Measurements from ENCODE around the gene PACS2. TPM values are rescaled to one million over a fixed set of nuclear protein-coding genes. Genes with fewer than 3 reads are reported as not detected.
"Not testable (repeated sequence)": the region's sequence is repeated elsewhere in the genome, so short reads cannot be mapped to it uniquely, and the experiment has no call there.

The PACS2 gene
- total RNA-seq, 2 experiments from 2014 or later: 32.9 to 38.5 TPM

DNA sequence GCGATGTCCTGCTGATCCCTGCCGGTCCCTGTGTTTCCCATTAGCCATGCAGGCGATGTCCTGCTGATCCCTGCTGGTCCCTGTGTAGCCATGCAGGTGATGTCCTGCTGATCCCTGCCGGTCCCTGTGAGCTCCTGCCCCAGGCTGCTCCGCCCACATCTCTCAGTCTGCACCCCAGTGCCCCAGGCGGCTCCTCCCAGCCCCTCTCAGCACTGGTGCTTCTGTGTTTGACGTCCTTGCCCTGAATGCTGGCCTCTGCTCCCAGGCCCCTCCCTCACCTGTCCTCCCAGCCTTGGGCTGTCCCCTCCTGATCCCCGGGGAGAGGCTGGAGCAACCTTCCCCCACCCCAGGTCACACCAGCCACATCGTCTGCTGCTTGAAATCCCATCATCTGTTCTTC, 42.4 kb downstream of the PACS2 start:
- ChIA-PET POLR2A (no interaction called here), CTCF (no interaction called here)
- no peaks in the 10 kb centered on the region for H3K9me3 Mint-ChIP-seq (ENCODE audit: insufficient read depth)
- H3K36me3 Mint-ChIP-seq (ENCODE audit: low read depth): peaks cover 3% of the 10 kb centered on the region
- ATAC-seq (no peak), DNase-seq (no peak)
- no peaks in the 10 kb centered on the region for H3K27me3 Mint-ChIP-seq (ENCODE audit: low read depth)
- H3K27ac Mint-ChIP-seq: no peak overlapping the region
- no peak overlapping the region for H3K4me3 Mint-ChIP-seq
- H3K4me1 Mint-ChIP-seq (ENCODE audit: low read depth): peaks cover 3% of the 10 kb centered on the region

DNA sequence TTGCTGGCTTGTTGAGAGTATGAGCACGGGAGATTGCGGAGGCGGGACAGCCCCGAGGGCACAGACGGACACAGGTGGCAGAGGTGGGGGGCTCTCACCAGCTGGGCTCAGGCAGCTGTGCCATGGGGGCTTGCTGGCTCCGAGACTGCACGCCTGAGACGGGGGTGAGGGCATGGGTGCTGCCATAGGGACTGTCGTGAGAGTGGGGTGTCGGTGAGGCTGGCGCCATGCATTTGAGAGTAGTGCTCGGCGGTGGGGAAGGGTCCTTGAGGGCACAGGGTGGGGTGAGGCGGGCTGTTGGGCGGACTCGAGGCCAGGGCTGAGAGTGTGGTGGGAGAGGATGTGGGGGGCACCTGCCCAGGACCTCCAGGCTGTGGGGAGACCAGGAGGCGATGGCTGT, 43.1 kb downstream of the PACS2 start:
- Mint-ChIP-seq H3K27ac (no peak overlapping the region), H3K9me3 (ENCODE audit: insufficient read depth) (no peaks in the 10 kb centered on the region), H3K36me3 (ENCODE audit: low read depth) (peaks cover 3% of the 10 kb centered on the region), H3K4me3 (no peak overlapping the region), H3K27me3 (ENCODE audit: low read depth) (no peaks in the 10 kb centered on the region), H3K4me1 (ENCODE audit: low read depth) (no peaks in the 10 kb centered on the region)
- ChIA-PET POLR2A (no interaction called here), CTCF (no interaction called here)
- no peak for DNase-seq
- ATAC-seq: no peak

DNA sequence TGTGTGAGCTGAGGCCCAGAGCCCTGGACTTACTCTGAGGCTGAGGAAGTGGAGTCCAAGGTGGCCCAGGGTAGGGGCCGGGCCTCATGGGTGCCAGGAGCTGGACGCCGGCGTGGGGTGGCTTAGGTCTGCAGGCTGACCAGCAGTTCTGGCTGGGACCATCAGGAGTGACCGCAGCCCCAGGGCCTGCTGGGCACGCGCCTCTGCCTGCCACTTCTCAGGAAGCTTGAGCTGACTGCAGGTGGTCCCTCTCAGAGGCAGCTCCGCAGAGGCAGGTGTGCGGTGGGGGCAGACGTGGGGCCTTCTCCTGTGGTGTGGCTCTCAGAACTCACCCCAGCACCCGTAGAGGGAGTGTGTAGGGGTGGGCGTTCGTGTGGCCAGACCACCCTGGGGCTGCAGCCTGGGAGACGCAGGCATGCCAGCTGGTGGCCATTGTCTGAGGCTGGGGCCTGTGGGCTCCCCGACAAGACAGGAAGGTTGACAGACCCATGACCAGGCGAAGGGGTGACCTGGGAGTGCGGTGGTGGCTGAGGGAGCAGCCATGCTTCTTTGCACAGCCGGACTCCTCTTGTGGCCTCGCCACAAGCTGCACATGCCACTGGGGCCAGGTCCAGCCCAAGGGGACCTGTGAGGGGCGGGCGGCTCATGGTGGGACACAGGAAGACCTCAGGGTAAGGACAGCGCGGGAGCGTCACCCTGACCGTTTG, 43.7 kb downstream of the PACS2 start:
- Mint-ChIP-seq H3K4me1 (ENCODE audit: low read depth) (no peaks in the 10 kb centered on the region), H3K27me3 (ENCODE audit: low read depth) (peaks cover 2% of the 10 kb centered on the region), H3K36me3 (ENCODE audit: low read depth) (peaks cover 3% of the 10 kb centered on the region), H3K4me3 (no peak overlapping the region), H3K9me3 (ENCODE audit: insufficient read depth) (no peaks in the 10 kb centered on the region), H3K27ac (no peak overlapping the region)
- DNase-seq: no peak
- ChIA-PET POLR2A (no interaction called here), CTCF (no interaction called here)
- ATAC-seq: no peak

DNA sequence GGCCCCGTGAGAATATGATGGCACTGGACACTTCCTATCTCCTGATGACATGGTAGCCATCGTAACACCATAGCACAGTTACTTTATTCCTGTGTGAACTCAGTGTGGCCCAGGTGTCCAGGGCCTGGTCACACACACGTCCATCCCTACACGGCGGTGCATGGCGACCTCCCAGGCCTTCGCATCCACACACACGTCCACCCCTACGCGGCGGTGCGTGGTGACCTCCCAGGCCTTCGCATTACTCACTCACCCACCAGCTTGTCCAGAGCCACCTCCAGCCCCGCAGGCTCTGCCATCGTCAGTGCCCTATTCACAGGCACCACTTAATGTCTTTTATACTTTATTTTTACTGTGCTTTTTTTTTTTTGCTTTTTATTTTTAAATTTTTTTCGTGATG, 44.4 kb downstream of the PACS2 start:
- DNase-seq: no peak
- POLR2A ChIA-PET: interaction anchor here (0.7 kb wide), 1 partner anchor 26 kb away, joined by 3 read pairs; no protein-coding TSS in a partner anchor
- Mint-ChIP-seq H3K27ac (no peak overlapping the region), H3K36me3 (ENCODE audit: low read depth) (peaks cover 3% of the 10 kb centered on the region), H3K4me3 (no peak overlapping the region), H3K27me3 (ENCODE audit: low read depth) (peaks cover 7% of the 10 kb centered on the region), H3K9me3 (ENCODE audit: insufficient read depth) (no peaks in the 10 kb centered on the region), H3K4me1 (ENCODE audit: low read depth) (peaks cover 4% of the 10 kb centered on the region)
- ATAC-seq: no peak
- CTCF ChIA-PET: no interaction called here

DNA sequence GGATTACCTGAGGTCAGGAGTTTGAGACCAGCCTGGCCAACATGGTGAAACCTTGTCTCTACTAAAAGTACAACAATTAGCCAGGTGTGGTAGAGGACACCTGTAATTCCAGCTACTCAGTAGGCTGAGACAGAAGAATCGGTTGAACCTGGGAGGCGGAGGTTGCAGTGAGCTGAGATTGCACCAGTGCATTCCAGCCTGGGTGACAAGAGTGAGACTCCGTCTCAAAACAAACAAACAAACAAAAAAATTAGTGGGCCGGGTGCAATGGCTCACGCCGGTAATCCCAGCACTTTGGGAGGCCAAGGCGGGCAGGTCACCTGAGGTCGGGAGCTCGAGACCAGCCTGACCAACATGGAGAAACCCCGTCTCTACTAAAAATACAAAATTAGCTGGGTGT, 46.9 kb downstream of the PACS2 start:
- POLR2A ChIA-PET; H3K4me1 Mint-ChIP-seq (ENCODE audit: low read depth); ATAC-seq; H3K9me3 Mint-ChIP-seq (ENCODE audit: insufficient read depth); H3K36me3 Mint-ChIP-seq (ENCODE audit: low read depth); H3K27me3 Mint-ChIP-seq (ENCODE audit: low read depth); DNase-seq; H3K27ac Mint-ChIP-seq; H3K4me3 Mint-ChIP-seq: not testable (repeated sequence)
- CTCF ChIA-PET: interaction anchor here (1.0 kb wide), 1 partner anchor 10 kb away, joined by 3 read pairs; no protein-coding TSS in a partner anchor

DNA sequence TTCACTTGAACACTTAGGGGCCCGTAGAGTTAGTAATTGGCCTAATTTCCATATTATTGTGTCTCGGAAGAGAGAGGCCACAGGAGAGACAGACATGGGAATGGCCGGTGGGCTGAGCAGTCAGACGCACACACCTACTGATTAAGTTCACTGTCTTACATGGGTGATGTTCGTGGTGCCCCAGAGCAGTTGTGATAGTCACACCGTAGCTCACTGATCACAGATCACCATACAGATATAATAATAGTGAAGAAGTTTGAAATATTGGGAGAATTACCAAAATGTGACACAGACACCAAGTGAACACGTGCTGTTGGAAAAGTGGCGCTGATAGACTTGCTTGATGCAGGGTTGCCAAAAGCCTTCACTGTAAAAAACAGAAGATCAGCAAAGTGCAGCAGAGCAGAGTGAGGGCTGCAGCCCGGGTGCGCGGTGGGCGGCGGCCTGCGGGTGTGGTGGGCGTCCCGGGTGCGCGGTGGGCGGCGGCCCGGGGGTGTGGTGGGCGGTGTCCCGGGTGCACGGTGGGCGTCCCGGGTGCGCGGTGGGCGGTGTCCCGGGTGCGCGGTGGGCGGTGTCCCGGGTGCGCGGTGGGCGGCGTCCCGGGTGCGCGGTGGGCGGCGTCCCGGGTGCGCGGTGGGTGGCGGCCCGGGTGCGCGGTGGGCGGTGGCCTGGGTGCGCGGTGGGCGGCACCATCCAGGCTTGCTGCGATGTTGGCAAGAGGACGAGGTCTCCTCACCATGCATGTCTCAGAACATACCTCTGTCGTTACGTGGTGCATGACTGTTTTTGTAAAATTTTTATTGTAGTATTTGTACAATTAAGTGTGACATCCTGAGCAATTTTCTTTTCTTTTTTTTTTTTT, 49.5 kb downstream of the PACS2 start:
- Mint-ChIP-seq H3K9me3 (ENCODE audit: insufficient read depth) (no peaks in the 10 kb centered on the region), H3K36me3 (ENCODE audit: low read depth) (peaks cover 3% of the 10 kb centered on the region), H3K27me3 (ENCODE audit: low read depth) (peaks cover 8% of the 10 kb centered on the region), H3K4me3 (peak overlapping the region; percentile 5), H3K27ac (no peak overlapping the region), H3K4me1 (ENCODE audit: low read depth) (peaks cover 5% of the 10 kb centered on the region)
- DNase-seq: peak; percentile 39
- peak; percentile 80 for ATAC-seq
- CTCF ChIA-PET: interaction anchor here (1.5 to 2.1 kb wide), 2 partner anchors 12 to 126 kb away, joined by 7 to 8 read pairs; no protein-coding TSS in a partner anchor
- POLR2A ChIA-PET: no interaction called here

DNA sequence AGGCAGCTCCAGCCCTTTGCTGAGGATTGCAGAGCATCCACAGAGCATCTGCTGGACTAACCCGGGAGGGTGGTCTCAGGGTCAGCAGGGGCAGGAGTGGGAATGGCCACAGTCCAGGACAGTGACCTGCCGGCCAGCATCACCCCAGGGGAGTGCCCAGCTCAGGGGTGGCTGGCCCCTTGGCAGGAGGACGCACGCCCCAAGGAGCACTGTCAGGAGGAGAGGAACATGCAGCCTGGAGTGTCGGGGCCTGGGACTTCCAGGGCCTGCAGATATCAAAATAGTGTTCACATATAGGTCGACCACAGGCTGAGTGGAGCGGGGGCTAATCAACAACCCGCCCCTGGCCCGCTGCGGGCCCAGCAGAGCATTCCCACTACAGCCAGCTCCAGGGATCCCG, 50.6 kb downstream of the PACS2 start:
- ATAC-seq (no peak), DNase-seq (no peak)
- H3K4me1 Mint-ChIP-seq (ENCODE audit: low read depth): peaks cover 5% of the 10 kb centered on the region
- H3K9me3 Mint-ChIP-seq (ENCODE audit: insufficient read depth): no peaks in the 10 kb centered on the region
- POLR2A ChIA-PET: no interaction called here
- H3K4me3 Mint-ChIP-seq: no peak overlapping the region
- H3K27me3 Mint-ChIP-seq (ENCODE audit: low read depth): peaks cover 8% of the 10 kb centered on the region
- CTCF ChIA-PET: interaction anchor here (0.8 to 2.1 kb wide), 2 partner anchors 13 to 125 kb away, joined by 4 to 8 read pairs; no protein-coding TSS in a partner anchor
- no peak overlapping the region for H3K27ac Mint-ChIP-seq
- peaks cover 3% of the 10 kb centered on the region for H3K36me3 Mint-ChIP-seq (ENCODE audit: low read depth)

DNA sequence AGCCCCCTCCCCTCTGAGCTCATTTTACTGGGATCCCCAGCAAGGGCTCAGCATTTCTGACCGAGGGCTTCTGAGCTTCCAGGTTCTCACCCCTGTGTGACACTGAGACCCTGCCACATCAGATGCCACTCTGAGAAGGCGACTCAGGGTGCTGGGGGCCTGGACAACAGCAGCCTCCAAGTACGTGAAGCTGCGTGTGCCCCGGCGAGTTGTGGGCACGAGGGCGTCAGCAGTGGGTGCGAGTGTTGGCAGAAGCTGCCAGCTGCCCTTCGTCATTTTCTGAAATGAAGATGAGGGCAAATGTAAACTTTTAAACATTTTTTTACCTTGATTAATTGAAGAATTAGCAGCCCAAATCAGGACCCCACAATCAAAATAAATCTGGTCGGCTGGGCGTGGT, 51.1 kb downstream of the PACS2 start:
- ChIA-PET CTCF (interaction anchor here (0.8 to 2.1 kb wide), 2 partner anchors 14 to 124 kb away, joined by 4 to 8 read pairs; no protein-coding TSS in a partner anchor), POLR2A (no interaction called here)
- no peak for ATAC-seq

DNA sequence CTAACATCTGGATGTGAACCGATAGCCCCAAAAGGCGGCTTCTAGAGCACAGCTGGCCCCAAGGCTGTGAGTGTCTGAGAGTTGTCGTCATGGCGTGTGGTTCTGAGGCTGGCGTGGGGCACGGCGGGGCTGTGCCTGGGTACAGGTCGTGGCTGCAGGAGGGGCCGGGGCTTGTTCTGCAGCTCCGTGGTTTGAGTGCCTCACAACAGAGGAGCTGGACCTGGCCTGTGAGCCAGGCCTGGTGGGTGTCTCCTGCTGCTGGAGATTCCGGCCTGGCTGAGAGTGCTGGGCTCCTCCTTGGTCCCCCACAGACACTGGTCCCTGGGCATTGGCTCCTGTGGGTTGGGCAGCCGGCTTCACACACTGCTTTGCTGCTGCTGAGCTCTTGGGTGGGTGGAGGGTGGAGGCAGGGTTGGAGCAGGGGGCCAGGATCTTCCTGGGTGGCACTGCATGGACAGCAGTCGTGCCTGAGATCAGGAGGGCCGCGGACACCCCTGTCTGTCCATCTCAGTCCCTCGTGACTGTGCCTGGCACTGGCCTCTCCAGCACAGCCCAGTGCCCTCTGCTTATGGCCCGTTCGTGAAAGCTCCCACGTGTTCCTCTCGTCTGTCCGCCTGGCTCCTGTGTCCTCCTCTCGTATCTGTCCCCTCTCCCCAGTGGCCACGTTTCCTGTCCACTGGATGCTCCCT, 52.0 kb downstream of the PACS2 start:
- peaks cover 10% of the 10 kb centered on the region for H3K4me1 Mint-ChIP-seq (ENCODE audit: low read depth)
- no peak overlapping the region for H3K27ac Mint-ChIP-seq
- no peaks in the 10 kb centered on the region for H3K36me3 Mint-ChIP-seq (ENCODE audit: low read depth)
- no peak for DNase-seq
- H3K9me3 Mint-ChIP-seq (ENCODE audit: insufficient read depth): no peaks in the 10 kb centered on the region
- no peak overlapping the region for H3K4me3 Mint-ChIP-seq
- ATAC-seq: no peak
- ChIA-PET CTCF (interaction anchor here (0.7 to 2.1 kb wide), 2 partner anchors 114 to 124 kb away, joined by 3 to 8 read pairs; no protein-coding TSS in a partner anchor), POLR2A (no interaction called here)
- peaks cover 8% of the 10 kb centered on the region for H3K27me3 Mint-ChIP-seq (ENCODE audit: low read depth)

More for the DNA sequence above, 51.1 kb downstream of the PACS2 start:
- Mint-ChIP-seq H3K4me1 (ENCODE audit: low read depth) (peaks cover 7% of the 10 kb centered on the region), H3K27me3 (ENCODE audit: low read depth) (peaks cover 8% of the 10 kb centered on the region), H3K27ac (no peak overlapping the region), H3K36me3 (ENCODE audit: low read depth) (peaks cover 3% of the 10 kb centered on the region), H3K9me3 (ENCODE audit: insufficient read depth) (no peaks in the 10 kb centered on the region), H3K4me3 (no peak overlapping the region)
- DNase-seq: no peak

DNA sequence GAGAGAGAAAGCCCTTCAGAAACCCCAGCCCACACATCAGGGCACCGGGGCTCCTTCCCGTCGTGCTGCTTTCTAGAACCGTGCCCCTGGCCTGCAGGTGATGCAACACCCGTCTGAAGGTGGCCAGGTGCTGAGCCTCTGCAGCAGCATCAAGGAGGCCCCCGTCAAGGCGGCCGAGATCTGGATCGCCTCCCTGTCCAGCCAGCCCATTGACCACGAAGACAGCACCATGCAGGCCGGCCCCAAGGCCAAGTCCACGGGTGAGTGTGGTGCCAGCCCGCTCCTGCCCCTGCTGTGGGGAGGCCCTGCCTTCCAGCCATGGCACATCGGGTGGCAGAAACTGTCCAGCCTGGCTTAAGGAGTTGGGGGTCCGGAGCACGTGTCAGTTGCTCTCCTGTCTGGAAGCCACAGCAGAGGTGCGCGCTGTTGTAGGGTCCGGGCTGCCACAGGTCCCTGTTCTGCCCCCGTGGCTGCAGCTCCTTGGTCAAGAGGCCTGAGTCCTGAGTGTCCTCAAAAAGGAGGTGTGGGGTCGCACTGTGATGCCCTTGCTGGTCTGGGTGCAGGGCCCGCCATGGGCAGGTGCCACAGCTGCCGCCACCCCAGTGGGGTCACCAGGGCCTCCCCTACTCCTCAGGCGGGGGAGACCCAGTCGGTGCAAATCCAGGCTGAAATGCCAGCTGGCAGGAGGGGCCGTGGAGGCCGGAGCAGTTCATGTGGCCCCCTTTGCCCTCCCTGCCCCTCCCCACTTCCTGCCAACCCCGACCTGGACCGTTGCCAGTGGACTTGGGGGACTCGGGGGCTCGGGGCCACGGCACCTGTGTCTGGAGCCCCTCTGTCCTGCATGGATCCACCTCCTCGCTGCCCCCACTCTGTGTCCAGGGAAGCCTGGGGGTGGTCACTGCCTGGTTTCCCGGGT, 52.8 kb downstream of the PACS2 start:
- DNase-seq (no peak), ATAC-seq (no peak)
- no peaks in the 10 kb centered on the region for H3K9me3 Mint-ChIP-seq (ENCODE audit: insufficient read depth)
- H3K27me3 Mint-ChIP-seq (ENCODE audit: low read depth): peaks cover 8% of the 10 kb centered on the region
- no peak overlapping the region for H3K27ac Mint-ChIP-seq
- H3K4me3 Mint-ChIP-seq: no peak overlapping the region
- H3K36me3 Mint-ChIP-seq (ENCODE audit: low read depth): no peaks in the 10 kb centered on the region
- ChIA-PET POLR2A (no interaction called here), CTCF (interaction anchor here (10.6 kb wide), 1 partner anchor 123 kb away, joined by 157 read pairs; the partner anchor contains the start of gene TEDC1)
- peaks cover 10% of the 10 kb centered on the region for H3K4me1 Mint-ChIP-seq (ENCODE audit: low read depth)

DNA sequence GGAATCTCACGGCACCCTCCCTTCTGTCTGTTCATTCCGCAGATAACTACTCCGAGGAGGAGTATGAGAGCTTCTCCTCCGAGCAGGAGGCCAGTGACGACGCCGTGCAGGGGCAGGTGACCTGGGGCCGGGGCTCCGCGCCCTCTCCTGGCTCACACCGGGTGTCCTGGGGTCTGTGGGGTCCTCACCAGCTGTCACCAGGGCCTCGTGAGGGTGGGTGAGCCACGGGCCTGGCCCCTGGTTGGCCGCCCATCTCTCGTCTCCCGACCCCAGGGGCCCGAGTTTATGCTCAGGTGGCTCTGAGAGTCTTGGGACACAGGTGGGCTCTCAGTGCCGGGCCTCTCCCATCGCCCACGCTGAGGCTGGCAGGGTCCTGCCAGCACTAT, 53.5 kb downstream of the PACS2 start:
- Mint-ChIP-seq H3K27ac (no peak overlapping the region), H3K4me1 (ENCODE audit: low read depth) (peaks cover 10% of the 10 kb centered on the region), H3K9me3 (ENCODE audit: insufficient read depth) (no peaks in the 10 kb centered on the region), H3K36me3 (ENCODE audit: low read depth) (no peaks in the 10 kb centered on the region), H3K4me3 (no peak overlapping the region), H3K27me3 (ENCODE audit: low read depth) (peaks cover 8% of the 10 kb centered on the region)
- ChIA-PET CTCF (interaction anchor here (10.6 kb wide), 1 partner anchor 123 kb away, joined by 157 read pairs; the partner anchor contains the start of gene TEDC1), POLR2A (no interaction called here)
- no peak for DNase-seq
- ATAC-seq: no peak

Data from activated CD8-positive, alpha-beta T cell treated with anti-CD3 and anti-CD28 coated beads, Interleukin-2, amount 10 ng/mL, durations not matched to agents 7 days and 5 days (primary cell).